ENCODE measurements around the gene MACROD2. TPM values are rescaled to one million over a fixed set of nuclear protein-coding genes. Genes with fewer than 3 reads are reported as not detected.

The MACROD2 gene
- total and polyA plus RNA-seq, 4 donors, result 0.66 to 10.5 (median 3.3) TPM

DNA sequence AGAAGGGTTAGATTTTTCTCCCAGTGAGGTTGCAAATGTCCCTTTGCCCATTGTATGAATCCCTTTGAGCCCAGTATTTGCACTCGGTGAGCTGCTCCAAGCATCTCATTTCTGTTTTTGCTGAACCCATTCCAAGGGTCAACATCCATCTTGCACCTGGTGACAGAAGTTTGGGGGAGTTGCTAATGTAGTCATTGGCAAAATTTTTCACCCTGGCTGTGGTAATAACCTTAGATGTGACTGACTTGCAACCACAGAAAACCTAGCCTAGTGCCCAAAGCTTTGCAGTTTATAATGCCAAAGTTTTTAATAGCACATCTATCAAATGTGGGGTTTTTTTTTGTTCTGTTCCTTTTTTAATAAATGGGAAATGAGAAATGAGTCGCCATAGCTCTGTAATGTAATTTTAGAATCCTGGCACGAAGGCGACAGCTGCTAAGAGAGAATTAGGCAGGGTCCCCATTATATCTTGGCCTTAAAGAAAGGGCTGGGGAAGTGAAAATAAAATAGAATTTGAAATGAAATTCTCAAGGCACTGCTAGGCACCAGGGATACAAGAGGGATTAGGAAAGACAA is 1895.2 kb downstream of the MACROD2 start:
- Histone ChIP-seq H3K4me3 (ENCODE audit: low read depth in 1 of 3, low read length in 3 of 3) (no peak overlapping the region), H3K9me3 (ENCODE audit: control insufficient read depth in 4 of 4, low read length in 3 of 4) (no peaks in the 10 kb centered on the region), H3K27me3 (ENCODE audit: control insufficient read depth in 4 of 4, insufficient read depth in 4 of 4, low read length in 3 of 4) (no peaks in the 10 kb centered on the region), H3K27ac (ENCODE audit: low read depth in 1 of 2, low read length in 2 of 2) (no peak overlapping the region), H3K9ac (ENCODE audit: low read depth in 1 of 2, low read length in 2 of 2) (no peak overlapping the region), H3K4me1 (ENCODE audit: control insufficient read depth in 4 of 4, insufficient read depth in 4 of 4, low read length in 3 of 4) (no peaks in the 10 kb centered on the region), H3K36me3 (ENCODE audit: control insufficient read depth in 4 of 4, insufficient read depth in 3 of 4, low read depth in 1 of 4, low read length in 3 of 4) (peaks cover 0 to 2% (median 0%) of the 10 kb centered on the region in 4 donors)
- no peak for DNase-seq (ENCODE audit: low spot score)
- 81% methylated on average over 4 of the region's 4 CpGs for WGBS
- no peak for TF ChIP-seq RAD21 (IDR thresholded peaks at IDR 0.05)
- TF ChIP-seq SP1 (IDR thresholded peaks at IDR 0.05), result no peak
- no peak for TF ChIP-seq JUND (IDR thresholded peaks at IDR 0.05)
- TF ChIP-seq HNF4G (IDR thresholded peaks at IDR 0.05), result no peak
- TF ChIP-seq HNF4A (conservative IDR thresholded peaks at IDR 0.05), result no peak
- no peak for TF ChIP-seq EGR1 (IDR thresholded peaks at IDR 0.05; ENCODE audit: low read depth in 2 of 2)
- no peak for TF ChIP-seq REST (IDR thresholded peaks at IDR 0.05)
- TF ChIP-seq MAX (IDR thresholded peaks at IDR 0.05), result no peak
- no peak for TF ChIP-seq TAF1 (conservative IDR thresholded peaks at IDR 0.05)
- no peak for TF ChIP-seq YY1 (IDR thresholded peaks at IDR 0.05)
- no peak for TF ChIP-seq FOXA2 (IDR thresholded peaks at IDR 0.05)
- TF ChIP-seq NR2F2 (IDR thresholded peaks at IDR 0.05), result no peak
- no peak for TF ChIP-seq RXRA (IDR thresholded peaks at IDR 0.05)
- no peak for TF ChIP-seq FOXA1 (IDR thresholded peaks at IDR 0.05)
- TF ChIP-seq, protein P1, sequence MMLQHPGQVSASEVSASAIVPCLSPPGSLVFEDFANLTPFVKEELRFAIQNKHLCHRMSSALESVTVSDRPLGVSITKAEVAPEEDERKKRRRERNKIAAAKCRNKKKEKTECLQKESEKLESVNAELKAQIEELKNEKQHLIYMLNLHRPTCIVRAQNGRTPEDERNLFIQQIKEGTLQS (IDR thresholded peaks at IDR 0.05), result no peak
- TF ChIP-seq ZBTB33 (IDR thresholded peaks at IDR 0.05), result no peak
- no peak for TF ChIP-seq GABPA (IDR thresholded peaks at IDR 0.05 in 1 of 2, conservative IDR thresholded peaks at IDR 0.05 in 1 of 2)
- TF ChIP-seq, protein P2, sequence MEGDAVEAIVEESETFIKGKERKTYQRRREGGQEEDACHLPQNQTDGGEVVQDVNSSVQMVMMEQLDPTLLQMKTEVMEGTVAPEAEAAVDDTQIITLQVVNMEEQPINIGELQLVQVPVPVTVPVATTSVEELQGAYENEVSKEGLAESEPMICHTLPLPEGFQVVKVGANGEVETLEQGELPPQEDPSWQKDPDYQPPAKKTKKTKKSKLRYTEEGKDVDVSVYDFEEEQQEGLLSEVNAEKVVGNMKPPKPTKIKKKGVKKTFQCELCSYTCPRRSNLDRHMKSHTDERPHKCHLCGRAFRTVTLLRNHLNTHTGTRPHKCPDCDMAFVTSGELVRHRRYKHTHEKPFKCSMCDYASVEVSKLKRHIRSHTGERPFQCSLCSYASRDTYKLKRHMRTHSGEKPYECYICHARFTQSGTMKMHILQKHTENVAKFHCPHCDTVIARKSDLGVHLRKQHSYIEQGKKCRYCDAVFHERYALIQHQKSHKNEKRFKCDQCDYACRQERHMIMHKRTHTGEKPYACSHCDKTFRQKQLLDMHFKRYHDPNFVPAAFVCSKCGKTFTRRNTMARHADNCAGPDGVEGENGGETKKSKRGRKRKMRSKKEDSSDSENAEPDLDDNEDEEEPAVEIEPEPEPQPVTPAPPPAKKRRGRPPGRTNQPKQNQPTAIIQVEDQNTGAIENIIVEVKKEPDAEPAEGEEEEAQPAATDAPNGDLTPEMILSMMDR (IDR thresholded peaks at IDR 0.05; ENCODE audit: low read depth, low read length, missing input control), result no peak

Measured in liver (tissue), 9 donors.